H9 (cell line): ENCODE data around the gene MOCOS. TPM values are rescaled to one million over a fixed set of nuclear protein-coding genes. Genes with fewer than 3 reads are reported as not detected.

Experiments used
- DNase-seq: peaks from one replicate; pipeline ENCODE4 v3.0.0-alpha.2; 2017
- H2AFZ ChIP-seq: one replicate; pipeline ENCODE4 v1.6.1; 2013; ENCODE audit warnings: mild to moderate bottlenecking, low read length, control low read depth, moderate library complexity
- H2AK5ac ChIP-seq: 2 replicates; pipeline ENCODE4 v1.6.1; 2013; ENCODE audit warnings: low read length, control low read depth, mixed read lengths; ENCODE audit not compliant: insufficient read length
- H2BK120ac ChIP-seq: one replicate; pipeline ENCODE4 v1.6.1; 2013; ENCODE audit warnings: low read depth, mild to moderate bottlenecking, low read length, control low read depth, inconsistent platforms; ENCODE audit not compliant: poor library complexity, severe bottlenecking
- H2BK12ac ChIP-seq: 2 replicates; pipeline ENCODE4 v1.6.1; 2013; ENCODE audit warnings: low read length, control low read depth, mixed read lengths, low read depth; ENCODE audit not compliant: insufficient read length
- H2BK15ac ChIP-seq: 2 replicates; pipeline ENCODE4 v1.6.1; 2013; ENCODE audit warnings: low read depth, low read length, control low read depth
- H2BK20ac ChIP-seq: one replicate; pipeline ENCODE4 v1.6.1; 2013; ENCODE audit warnings: low read depth, mild to moderate bottlenecking, low read length, control low read depth, inconsistent platforms; ENCODE audit not compliant: poor library complexity, severe bottlenecking
- H2BK5ac ChIP-seq: 2 replicates; pipeline ENCODE4 v1.6.1; 2013; ENCODE audit warnings: low read length, control low read depth, mixed read lengths; ENCODE audit not compliant: insufficient read length
- H3K14ac ChIP-seq: 2 replicates; pipeline ENCODE4 v1.6.1; 2013; ENCODE audit warnings: low read length, control low read depth; ENCODE audit not compliant: insufficient read depth
- H3K18ac ChIP-seq: 2 replicates; pipeline ENCODE4 v1.6.1; 2013; ENCODE audit warnings: low read depth, mild to moderate bottlenecking, mixed read lengths, low read length, control low read depth; ENCODE audit not compliant: insufficient read length
- H3K23ac ChIP-seq: 2 replicates; pipeline ENCODE4 v1.6.1; 2013; ENCODE audit warnings: low read length, control low read depth, mixed read lengths, low read depth; ENCODE audit not compliant: insufficient read length
- H3K23me2 ChIP-seq: 2 replicates; pipeline ENCODE4 v1.6.1; 2013; ENCODE audit warnings: low read depth, mild to moderate bottlenecking, mixed read lengths, low read length, control low read depth; ENCODE audit not compliant: insufficient read length, poor library complexity, severe bottlenecking
- H3K27ac ChIP-seq: 2 replicates; pipeline ENCODE4 v1.5.1; 2013; ENCODE audit warnings: low read length, control low read depth, mixed read lengths, low read depth; ENCODE audit not compliant: insufficient read length
- H3K27me3 ChIP-seq: 2 replicates; pipeline ENCODE4 v1.6.1; 2013; ENCODE audit warnings: low read length, control low read depth, inconsistent platforms; ENCODE audit not compliant: insufficient read depth
- H3K4ac ChIP-seq: 2 replicates; pipeline ENCODE4 v1.6.1; 2013; ENCODE audit warnings: low read depth, mild to moderate bottlenecking, control low read depth, inconsistent platforms, low read length, moderate library complexity
- H3K4me1 ChIP-seq: 2 replicates; pipeline ENCODE4 v1.6.1; 2013; ENCODE audit warnings: low read length, control low read depth, inconsistent platforms; ENCODE audit not compliant: insufficient read depth
- H3K4me2 ChIP-seq: 2 replicates; pipeline ENCODE4 v1.6.1; 2013; ENCODE audit warnings: low read length, control low read depth, mixed read lengths; ENCODE audit not compliant: insufficient read length, insufficient read depth
- H3K56ac ChIP-seq: 2 replicates; pipeline ENCODE4 v1.6.1; 2013; ENCODE audit warnings: low read depth, mild to moderate bottlenecking, mixed read lengths, low read length, control low read depth; ENCODE audit not compliant: insufficient read length
- H3K79me1 ChIP-seq: 2 replicates; pipeline ENCODE4 v1.6.1; 2013; ENCODE audit warnings: low read depth, mild to moderate bottlenecking, moderate library complexity, low read length, control low read depth, inconsistent platforms; ENCODE audit not compliant: insufficient read depth, poor library complexity, severe bottlenecking
- H3K79me2 ChIP-seq: 2 replicates; pipeline ENCODE4 v1.6.1; 2013; ENCODE audit warnings: low read length, control low read depth, inconsistent platforms; ENCODE audit not compliant: insufficient read depth
- H3K9ac ChIP-seq: 2 replicates; pipeline ENCODE4 v1.6.1; 2013; ENCODE audit warnings: low read length, control low read depth, mixed read lengths; ENCODE audit not compliant: insufficient read length; ENCODE audit errors: extremely low read depth
- H3K9me3 ChIP-seq: one replicate; pipeline ENCODE4 v1.6.1; 2013; ENCODE audit warnings: low read depth, low read length, inconsistent platforms; ENCODE audit not compliant: control insufficient read depth
- H3T11ph ChIP-seq: one replicate; pipeline ENCODE4 v1.6.1; 2013; ENCODE audit warnings: mild to moderate bottlenecking, low read length, control low read depth, inconsistent platforms
- H4K20me1 ChIP-seq: one replicate; pipeline ENCODE4 v1.6.1; 2013; ENCODE audit not compliant: control insufficient read depth, insufficient read length, insufficient read depth
- H4K5ac ChIP-seq: 2 replicates; pipeline ENCODE4 v1.6.1; 2013; ENCODE audit warnings: low read depth, mild to moderate bottlenecking, mixed read lengths, low read length, control low read depth; ENCODE audit not compliant: insufficient read length
- H4K8ac ChIP-seq: replicated peaks from 2 replicates; pipeline ENCODE4 v1.6.1; 2013; ENCODE audit warnings: low read length, control low read depth, mixed read lengths, low read depth; ENCODE audit not compliant: insufficient read length
- H4K91ac ChIP-seq: 2 replicates; pipeline ENCODE4 v1.6.1; 2013; ENCODE audit warnings: low read depth, mild to moderate bottlenecking, moderate library complexity, mixed read lengths, low read length, control low read depth; ENCODE audit not compliant: insufficient read length
- H3K27ac Mint-ChIP-seq, 3 experiments: 2 replicates in 2 of 3; 3 replicates in 1 of 3; pipeline ENCODE4 v1.8.0; 2020 to 2021; ENCODE audit warnings: mixed read lengths in 3 of 3, mild to moderate bottlenecking in 1 of 3, moderate library complexity in 1 of 3
- H3K27me3 Mint-ChIP-seq: 2 replicates; pipeline ENCODE4 v1.8.0; 2021; ENCODE audit warnings: low read depth, mild to moderate bottlenecking, moderate library complexity, mixed read lengths
- H3K36me3 Mint-ChIP-seq, 3 experiments: 2 replicates in 2 of 3; 3 replicates in 1 of 3; pipeline ENCODE4 v1.8.0; 2020 to 2021; ENCODE audit warnings: low read depth in 3 of 3, mixed read lengths in 3 of 3; ENCODE audit not compliant: insufficient read depth in 1 of 3
- H3K4me1 Mint-ChIP-seq, 2 experiments: 2 replicates each; pipeline ENCODE4 v1.8.0; 2020; ENCODE audit warnings: mixed read lengths in 2 of 2
- H3K4me3 Mint-ChIP-seq, 2 experiments: 2 replicates in 1 of 2; 3 replicates in 1 of 2; pipeline ENCODE4 v1.8.0; 2020 to 2021; ENCODE audit warnings: mild to moderate bottlenecking in 2 of 2, mixed read lengths in 2 of 2, moderate library complexity in 1 of 2
- H3K9me3 Mint-ChIP-seq, 2 experiments: 2 replicates in 1 of 2; 3 replicates in 1 of 2; pipeline ENCODE4 v1.8.0; 2020; ENCODE audit warnings: mild to moderate bottlenecking in 2 of 2, mixed read lengths in 2 of 2, moderate library complexity in 1 of 2
- WGBS: extraction: QIAGEN DNeasy Blood & Tissue Kit; methylation state at CpG from one replicate; pipeline ENCODE4 v1.1.7; 2013; ENCODE audit warnings: missing lambda C conversion rate, low lambda C conversion rate, mixed read lengths; ENCODE audit not compliant: insufficient read length; ENCODE audit errors: extremely low coverage; 5-methylcytosine and 5-hydroxymethylcytosine counted together
- total RNA-seq: library from RNA; stranded (reverse); gene quantifications from 2 replicates; pipeline ENCODE4 v1.2.1, GENCODE V29; 2021
- TF ChIP-seq, protein P1 (sequence below): fragments of 200-600 bp; sonication (generic); conservative IDR thresholded peaks from 3 replicates; pipeline ENCODE4 v1.8.0; 2021; ENCODE audit warnings: antibody characterized with exemption, mild to moderate bottlenecking

MOCOS gene
- total RNA-seq, 1 experiment from 2014 or later, result 6.0 TPM

- no peak for DNase-seq
- no peak overlapping the region for H3K9ac ChIP-seq
- H4K20me1 ChIP-seq, result no peaks in the 10 kb centered on the region
- H2BK20ac ChIP-seq, result no peak overlapping the region
- H3K4me2 ChIP-seq, result no peak overlapping the region
- Mint-ChIP-seq H3K4me1 (no peaks in the 10 kb centered on the region), H3K36me3 (peaks cover 47 to 79% (median 77%) of the 10 kb centered on the region in 3 experiments), H3K9me3 (no peaks in the 10 kb centered on the region), H3K27me3 (no peaks in the 10 kb centered on the region), H3K27ac (no peak overlapping the region), H3K4me3 (no peak overlapping the region)
- no peak overlapping the region for H3K27ac ChIP-seq
- H2AFZ ChIP-seq, result no peak overlapping the region
- no peaks in the 10 kb centered on the region for H3K79me1 ChIP-seq
- no peaks in the 10 kb centered on the region for H3K27me3 ChIP-seq
- no peak overlapping the region for H2BK5ac ChIP-seq
- H2AK5ac ChIP-seq, result no peak overlapping the region
- H4K8ac ChIP-seq, result no peak overlapping the region
- TF ChIP-seq, protein P1, sequence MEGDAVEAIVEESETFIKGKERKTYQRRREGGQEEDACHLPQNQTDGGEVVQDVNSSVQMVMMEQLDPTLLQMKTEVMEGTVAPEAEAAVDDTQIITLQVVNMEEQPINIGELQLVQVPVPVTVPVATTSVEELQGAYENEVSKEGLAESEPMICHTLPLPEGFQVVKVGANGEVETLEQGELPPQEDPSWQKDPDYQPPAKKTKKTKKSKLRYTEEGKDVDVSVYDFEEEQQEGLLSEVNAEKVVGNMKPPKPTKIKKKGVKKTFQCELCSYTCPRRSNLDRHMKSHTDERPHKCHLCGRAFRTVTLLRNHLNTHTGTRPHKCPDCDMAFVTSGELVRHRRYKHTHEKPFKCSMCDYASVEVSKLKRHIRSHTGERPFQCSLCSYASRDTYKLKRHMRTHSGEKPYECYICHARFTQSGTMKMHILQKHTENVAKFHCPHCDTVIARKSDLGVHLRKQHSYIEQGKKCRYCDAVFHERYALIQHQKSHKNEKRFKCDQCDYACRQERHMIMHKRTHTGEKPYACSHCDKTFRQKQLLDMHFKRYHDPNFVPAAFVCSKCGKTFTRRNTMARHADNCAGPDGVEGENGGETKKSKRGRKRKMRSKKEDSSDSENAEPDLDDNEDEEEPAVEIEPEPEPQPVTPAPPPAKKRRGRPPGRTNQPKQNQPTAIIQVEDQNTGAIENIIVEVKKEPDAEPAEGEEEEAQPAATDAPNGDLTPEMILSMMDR, result no peak
- H2BK120ac ChIP-seq, result no peak overlapping the region
- H2BK12ac ChIP-seq, result no peak overlapping the region
- H4K5ac ChIP-seq, result no peak overlapping the region
- H3K79me2 ChIP-seq, result no peaks in the 10 kb centered on the region
- H3K56ac ChIP-seq, result no peak overlapping the region
- no peaks in the 10 kb centered on the region for H3K9me3 ChIP-seq
- H4K91ac ChIP-seq, result no peak overlapping the region
- H3K14ac ChIP-seq, result no peak overlapping the region
- no peak overlapping the region for H3K4ac ChIP-seq
- no peak overlapping the region for H3K23ac ChIP-seq
- no peaks in the 10 kb centered on the region for H3K4me1 ChIP-seq
- no peak overlapping the region for H3T11ph ChIP-seq
- WGBS, result no CpG with 5 or more reads among the region's 5 CpGs
- no peak overlapping the region for H3K18ac ChIP-seq
- H3K23me2 ChIP-seq, result no peaks in the 10 kb centered on the region
- no peak overlapping the region for H2BK15ac ChIP-seq
Observed at GRCh38 chr18:36139245-36139644, 48.1 kb upstream of the MOCOS start.
